NCI-H1105 (cell line): ENCODE measurements around the gene CPA4.
A peak's percentile ranks its signal among the peaks of the same experiment; 100 is the strongest.
"Not testable (repeated sequence)": the region's sequence is repeated elsewhere in the genome, so short reads cannot be mapped to it uniquely, and the experiment has no call there.

Experiments used
- DNase-seq: peaks from one replicate; lab custom pipeline; 2025; lab: John Stamatoyannopoulos, UW

The CPA4 gene

DNA sequence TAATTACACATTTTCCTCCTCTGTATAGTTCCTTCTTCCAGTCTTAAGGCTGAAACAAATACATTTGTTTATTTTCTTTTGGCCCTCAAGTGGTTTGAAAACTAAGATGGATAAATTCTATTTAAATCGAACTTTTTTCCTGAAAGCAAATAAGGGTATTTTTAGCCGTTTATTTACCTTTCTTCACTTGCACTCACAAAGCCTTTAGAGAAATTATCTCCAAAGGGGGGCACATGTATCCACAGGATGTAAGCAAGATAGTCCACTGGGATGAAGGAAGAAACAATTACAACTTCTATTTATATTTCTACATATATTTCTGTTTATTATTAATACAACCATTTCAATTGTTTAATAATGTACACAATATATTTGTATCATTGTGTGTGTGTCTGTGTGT, 10.2 kb downstream of the CPA4 start:
- no peak for DNase-seq

DNA sequence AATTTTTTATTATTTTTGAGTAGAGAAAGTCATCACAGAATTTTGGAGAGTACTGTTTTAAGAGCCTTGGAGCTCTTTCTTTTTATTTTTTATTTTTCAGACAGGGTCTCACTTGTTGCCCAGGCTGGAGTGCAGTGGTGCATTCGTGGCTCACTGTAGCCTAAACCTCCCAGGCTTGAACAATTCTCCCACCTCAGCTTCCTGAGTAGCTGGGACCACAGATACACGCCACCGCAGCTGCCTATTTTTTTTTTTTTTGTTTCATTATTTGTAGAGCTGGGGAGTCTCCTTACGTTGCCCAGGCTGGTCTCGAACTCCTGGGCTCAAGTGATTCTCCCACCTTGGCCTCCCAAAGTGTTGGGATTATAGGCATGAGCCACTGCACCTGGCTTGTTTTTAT, 10.6 kb downstream of the CPA4 start:
- DNase-seq, result no peak

GRCh38 chr7:130303982-130304381, 11.0 kb downstream of the CPA4 start:
- DNase-seq, result no peak

GRCh38 chr7:130304878-130305277, 11.9 kb downstream of the CPA4 start:
- DNase-seq, result no peak

GRCh38 chr7:130305433-130306042, 12.6 kb downstream of the CPA4 start:
- no peak for DNase-seq

- DNase-seq, result no peak
Observed at GRCh38 chr7:130309986-130310385, 17.0 kb downstream of the CPA4 start.

DNA sequence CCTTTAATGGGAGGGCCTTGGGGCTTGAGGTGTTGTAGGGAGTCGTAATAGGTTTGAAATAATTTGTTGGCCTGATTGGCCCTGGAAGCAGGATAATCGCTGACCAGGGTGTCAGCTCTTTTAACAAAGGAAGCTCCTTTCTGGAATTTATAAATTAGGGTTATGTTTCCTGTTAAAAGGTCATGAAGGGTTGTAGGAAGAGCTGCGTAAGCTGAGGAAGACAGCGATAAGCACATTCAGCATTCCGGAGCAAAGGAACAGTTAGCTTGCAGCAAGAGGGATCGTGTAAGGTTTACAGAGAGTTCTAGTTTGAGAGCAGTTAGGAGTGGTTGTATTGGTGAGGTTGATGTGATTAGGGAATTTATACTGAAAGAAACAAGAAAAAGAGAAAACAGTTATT, 21.3 kb downstream of the CPA4 start:
- DNase-seq, result no peak

DNA sequence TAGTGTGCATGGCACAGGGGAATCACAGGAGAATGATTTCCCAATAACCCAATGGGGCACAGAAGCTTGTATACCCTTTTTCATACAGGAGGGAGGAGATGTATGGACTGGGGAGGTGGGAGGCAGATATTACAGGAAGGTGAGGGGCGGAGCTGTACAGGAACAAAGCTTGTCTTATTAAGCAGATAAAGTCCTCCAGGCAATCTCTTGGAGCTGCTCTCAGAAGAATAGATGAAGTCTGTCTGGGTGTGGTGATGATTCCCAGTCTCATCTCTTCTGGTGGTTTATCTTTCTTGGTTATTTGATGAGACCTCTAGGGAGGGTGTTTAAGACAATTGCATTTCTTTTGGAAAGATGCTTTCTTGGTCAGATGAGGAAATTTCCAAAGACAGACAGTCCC, 26.6 kb downstream of the CPA4 start:
- no peak for DNase-seq

GRCh38 chr7:130321542-130322229, 28.7 kb downstream of the CPA4 start:
- DNase-seq, result not testable (repeated sequence)

DNA sequence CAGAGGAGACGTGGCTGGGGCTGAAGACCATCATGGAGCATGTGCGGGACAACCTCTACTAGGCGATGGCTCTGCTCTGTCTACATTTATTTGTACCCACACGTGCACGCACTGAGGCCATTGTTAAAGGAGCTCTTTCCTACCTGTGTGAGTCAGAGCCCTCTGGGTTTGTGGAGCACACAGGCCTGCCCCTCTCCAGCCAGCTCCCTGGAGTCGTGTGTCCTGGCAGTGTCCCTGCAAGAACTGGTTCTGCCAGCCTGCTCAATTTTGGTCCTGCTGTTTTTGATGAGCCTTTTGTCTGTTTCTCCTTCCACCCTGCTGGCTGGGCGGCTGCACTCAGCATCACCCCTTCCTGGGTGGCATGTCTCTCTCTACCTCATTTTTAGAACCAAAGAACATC, 29.7 kb downstream of the CPA4 start:
- DNase-seq, result no peak

GRCh38 chr7:130324306-130324943, 31.5 kb downstream of the CPA4 start:
- peak; percentile 73 for DNase-seq

GRCh38 chr7:130329681-130330080, 36.7 kb downstream of the CPA4 start:
- peak; percentile 67 for DNase-seq

DNA sequence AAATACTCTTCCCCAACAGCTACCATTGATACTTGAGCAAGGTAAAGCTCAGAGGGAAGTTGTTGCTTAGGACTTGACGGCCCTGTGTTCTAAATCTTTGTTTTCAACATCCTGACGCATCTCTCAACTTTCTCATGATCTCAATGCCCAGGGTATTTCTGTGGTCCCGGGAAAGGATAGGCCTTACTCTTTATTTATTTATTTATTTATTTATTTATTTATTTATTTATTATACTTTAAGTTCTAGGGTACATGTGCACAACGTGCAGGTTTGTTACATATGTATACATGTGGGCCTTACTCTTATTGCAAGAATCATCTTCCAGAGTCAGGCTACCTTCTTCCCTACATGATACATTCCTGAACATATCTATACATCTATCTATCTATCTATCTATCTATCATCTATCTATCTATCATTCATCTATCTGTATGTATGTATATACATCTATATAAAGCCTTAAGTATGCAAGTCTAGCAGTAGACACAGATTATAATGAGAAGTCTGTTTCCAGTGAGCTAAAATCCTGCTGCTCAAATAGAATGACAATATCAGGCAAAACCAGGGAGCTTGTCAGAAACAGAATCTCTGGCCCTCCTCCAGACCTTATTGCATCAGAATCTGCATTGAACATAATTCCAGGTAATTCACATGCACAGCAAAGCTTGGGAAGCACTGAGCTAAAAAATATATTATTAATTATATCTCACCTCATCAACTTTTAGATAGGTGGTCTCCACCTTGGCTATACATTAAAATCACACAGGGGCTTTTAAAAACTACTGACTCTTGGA, 39.5 kb downstream of the CPA4 start:
- no peak for DNase-seq

GRCh38 chr7:130333832-130334231, 40.9 kb downstream of the CPA4 start:
- DNase-seq, result no peak

DNA sequence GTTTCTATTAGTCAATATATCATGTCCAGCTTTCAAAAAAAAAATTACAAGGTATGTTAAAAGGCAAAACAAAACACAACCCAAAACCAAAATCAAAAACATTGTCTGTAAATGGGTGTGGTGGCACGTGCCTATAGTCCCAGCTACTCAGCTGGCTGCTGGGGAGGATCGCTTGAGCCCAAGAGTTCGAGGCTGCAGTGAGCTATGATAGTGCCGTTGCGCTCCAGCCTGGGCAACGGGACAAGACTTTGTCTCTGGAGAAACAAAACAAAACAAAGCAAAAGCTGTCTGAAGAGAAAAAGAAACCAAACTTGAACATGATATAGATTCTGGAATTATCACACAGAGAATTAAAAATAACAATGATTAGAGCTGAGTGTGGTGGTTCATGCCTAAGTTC, 41.3 kb downstream of the CPA4 start:
- no peak for DNase-seq

- DNase-seq, result no peak
Observed at GRCh38 chr7:130337410-130337971, 44.5 kb downstream of the CPA4 start.

- DNase-seq, result no peak
Observed at GRCh38 chr7:130338233-130338632, 45.3 kb downstream of the CPA4 start.

GRCh38 chr7:130341882-130342281, 48.9 kb downstream of the CPA4 start:
- no peak for DNase-seq

DNA sequence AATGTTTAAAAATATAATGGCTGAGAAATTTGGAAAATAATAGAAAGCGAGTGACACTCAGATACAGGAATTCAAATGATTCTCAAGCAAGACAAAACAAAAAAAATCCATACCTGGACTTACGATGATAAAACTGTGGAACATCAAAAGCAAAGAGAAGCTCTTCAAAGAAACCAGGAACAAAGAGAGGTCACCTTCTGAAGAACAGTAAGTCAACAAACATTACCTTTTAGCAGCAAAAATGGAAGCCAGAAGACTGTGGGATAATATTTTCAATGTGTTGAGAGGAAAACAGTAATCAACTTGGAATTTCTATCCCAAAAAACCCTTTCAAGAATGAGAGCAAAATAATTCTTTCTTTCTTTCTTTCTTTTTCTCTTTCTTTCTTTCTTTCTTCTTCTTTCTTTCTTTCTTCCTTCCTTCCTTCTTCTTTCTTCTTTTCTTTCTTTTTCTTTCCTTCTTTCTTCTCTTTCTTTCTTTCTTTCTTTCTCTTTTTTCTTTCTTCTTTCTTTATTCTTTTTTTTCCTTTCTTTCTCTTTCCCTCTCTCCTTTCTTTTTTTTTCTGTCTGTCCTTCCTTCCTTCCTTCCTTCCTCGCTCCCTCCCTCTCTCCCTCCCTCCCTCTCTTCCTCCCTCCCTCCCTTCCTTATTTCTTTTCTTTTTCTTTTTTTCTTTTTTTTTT, 49.9 kb downstream of the CPA4 start:
- no peak for DNase-seq

- no peak for DNase-seq
Observed at GRCh38 chr7:130344271-130344866, 51.4 kb downstream of the CPA4 start, which contains the start of gene CPA5. TSS of gene CPA5 (plus strand) at chr7:130344816. CDS start at chr7:130346486, 1,670 bp downstream.

GRCh38 chr7:130345136-130345535, 52.2 kb downstream of the CPA4 start:
- DNase-seq, result peak; percentile 63
